Measurements from ENCODE around the gene ADK.

The ADK gene

DNA sequence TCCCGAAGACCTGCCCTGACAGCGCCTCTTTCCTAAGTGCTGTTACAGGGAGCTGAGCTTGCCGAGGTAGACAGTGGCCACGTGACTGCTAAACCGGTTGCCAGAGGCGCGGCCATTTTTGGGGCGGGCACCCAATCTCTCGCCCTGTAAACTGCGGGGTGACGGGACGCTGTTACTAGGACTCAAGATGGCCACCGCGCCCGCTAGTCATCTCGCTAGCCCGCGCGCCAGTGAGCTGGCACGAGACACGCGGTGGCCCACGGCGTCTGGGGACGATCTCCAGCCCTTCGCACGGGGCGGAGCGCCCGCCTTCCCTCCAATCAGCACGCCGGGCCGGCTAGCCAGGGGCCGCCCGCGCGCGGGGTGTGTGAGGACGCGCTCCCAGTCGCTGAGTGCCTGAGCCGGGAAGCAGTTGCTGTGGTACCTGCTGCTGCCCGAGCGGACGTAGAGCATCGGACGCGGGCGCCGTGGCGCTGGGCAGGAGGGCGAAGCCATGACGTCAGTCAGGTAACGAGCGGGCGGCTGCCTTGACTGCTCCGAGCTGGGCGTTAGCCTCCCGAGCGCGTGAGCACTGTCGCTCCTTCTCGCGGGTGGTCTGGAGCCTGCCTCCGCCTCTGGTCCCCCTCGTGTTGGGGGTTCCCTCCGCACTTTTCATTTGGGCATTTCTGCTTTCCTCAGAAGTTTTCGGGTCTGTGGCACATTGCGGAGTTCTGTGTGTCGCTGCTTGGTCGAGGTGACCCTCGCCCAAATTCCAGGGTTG lies 25.5 kb downstream of the ADK start:
- Histone ChIP-seq H3K36me3 (no peaks in the 10 kb centered on the region), H3K4me1 (ENCODE audit: control insufficient read depth in 1 of 2, insufficient read depth in 1 of 2, low read depth in 1 of 2, low read length in 1 of 2) (peaks cover 53 to 54% of the 10 kb centered on the region in 2 experiments), H3K9me3 (no peaks in the 10 kb centered on the region), H3K27me3 (no peaks in the 10 kb centered on the region), H3K4me3 (ENCODE audit: low read depth in 1 of 2, low read length in 1 of 2) (peak overlapping the region; percentile 87 to 90), H3K27ac (peak overlapping the region; percentile 95)
- TF ChIP-seq, protein P1, sequence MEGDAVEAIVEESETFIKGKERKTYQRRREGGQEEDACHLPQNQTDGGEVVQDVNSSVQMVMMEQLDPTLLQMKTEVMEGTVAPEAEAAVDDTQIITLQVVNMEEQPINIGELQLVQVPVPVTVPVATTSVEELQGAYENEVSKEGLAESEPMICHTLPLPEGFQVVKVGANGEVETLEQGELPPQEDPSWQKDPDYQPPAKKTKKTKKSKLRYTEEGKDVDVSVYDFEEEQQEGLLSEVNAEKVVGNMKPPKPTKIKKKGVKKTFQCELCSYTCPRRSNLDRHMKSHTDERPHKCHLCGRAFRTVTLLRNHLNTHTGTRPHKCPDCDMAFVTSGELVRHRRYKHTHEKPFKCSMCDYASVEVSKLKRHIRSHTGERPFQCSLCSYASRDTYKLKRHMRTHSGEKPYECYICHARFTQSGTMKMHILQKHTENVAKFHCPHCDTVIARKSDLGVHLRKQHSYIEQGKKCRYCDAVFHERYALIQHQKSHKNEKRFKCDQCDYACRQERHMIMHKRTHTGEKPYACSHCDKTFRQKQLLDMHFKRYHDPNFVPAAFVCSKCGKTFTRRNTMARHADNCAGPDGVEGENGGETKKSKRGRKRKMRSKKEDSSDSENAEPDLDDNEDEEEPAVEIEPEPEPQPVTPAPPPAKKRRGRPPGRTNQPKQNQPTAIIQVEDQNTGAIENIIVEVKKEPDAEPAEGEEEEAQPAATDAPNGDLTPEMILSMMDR (IDR thresholded peaks at IDR 0.05) = peak; percentile 48

DNA sequence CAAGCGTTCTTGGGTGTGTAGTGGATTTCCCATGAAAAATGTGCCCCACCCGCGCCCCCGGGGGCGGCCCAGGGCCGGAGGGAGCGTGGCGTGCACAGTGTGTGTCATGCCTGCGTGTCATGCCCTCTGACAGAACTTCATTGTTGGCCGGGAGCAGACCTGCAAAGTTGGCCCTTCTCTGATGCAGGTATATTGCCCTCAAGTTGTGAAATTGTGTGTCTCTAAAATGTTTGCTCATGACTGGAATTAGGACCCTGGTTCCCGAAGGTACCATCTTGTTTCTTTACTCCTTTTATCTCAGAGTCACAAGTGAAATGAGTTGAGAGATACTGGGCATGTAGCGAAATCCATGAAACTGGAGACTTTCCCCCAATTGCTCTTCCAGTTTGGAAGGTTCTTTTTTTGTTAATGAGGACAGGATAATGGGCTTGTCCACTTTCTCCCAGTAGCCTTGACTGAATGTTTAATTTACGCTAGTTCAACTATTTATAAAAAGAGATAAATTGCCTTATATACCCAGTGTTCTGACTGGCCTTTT lies 26.2 kb downstream of the ADK start:
- H3K27ac ChIP-seq = peak overlapping the region; percentile 95
- no peaks in the 10 kb centered on the region for H3K36me3 ChIP-seq

DNA sequence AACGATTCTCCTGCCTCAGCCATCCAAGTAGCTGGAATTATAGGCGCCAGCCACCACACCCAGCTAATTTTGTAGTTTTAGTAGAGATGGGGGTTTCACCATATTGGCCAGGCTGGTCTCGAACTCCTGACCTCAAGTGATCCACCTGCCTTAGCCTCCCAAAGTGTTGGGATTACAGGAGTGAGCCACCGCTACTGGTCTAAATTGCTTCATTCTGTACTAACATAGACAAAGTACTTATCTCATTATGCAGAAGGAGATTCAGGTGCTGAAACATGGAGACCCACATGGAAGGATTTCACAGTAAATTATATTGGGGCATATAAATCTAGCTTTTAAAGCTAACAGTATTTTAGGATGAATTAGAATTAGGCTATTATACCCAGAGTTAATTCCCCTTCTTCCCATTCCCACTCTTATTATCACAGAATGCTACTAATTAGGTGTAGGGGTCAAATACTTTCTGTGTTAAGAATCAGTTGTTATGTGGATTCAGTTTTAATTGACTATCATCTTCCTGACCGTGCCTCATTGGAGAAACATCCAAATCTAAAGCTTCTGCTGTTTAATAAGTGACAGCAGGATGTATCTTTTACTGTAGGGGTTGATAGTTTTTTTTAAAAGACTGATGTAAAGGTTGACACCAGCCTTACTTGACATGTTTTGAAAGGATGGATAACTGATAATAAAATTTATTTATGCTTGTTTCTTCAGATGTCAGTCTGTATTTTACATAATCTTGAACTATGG lies 27.2 kb downstream of the ADK start:
- Histone ChIP-seq H3K36me3 (no peaks in the 10 kb centered on the region), H3K9me3 (no peaks in the 10 kb centered on the region), H3K4me3 (ENCODE audit: low read depth in 1 of 2, low read length in 1 of 2) (no peak overlapping the region), H3K27ac (peak overlapping the region; percentile 43), H3K4me1 (ENCODE audit: control insufficient read depth in 1 of 2, insufficient read depth in 1 of 2, low read depth in 1 of 2, low read length in 1 of 2) (peaks cover 45 to 50% of the 10 kb centered on the region in 2 experiments), H3K27me3 (no peaks in the 10 kb centered on the region)
- TF ChIP-seq, protein P1 (IDR thresholded peaks at IDR 0.05) = no peak

More for the DNA sequence above, 26.2 kb downstream of the ADK start:
- H3K4me1 ChIP-seq (ENCODE audit: control insufficient read depth in 1 of 2, insufficient read depth in 1 of 2, low read depth in 1 of 2, low read length in 1 of 2) = peaks cover 47 to 52% of the 10 kb centered on the region in 2 experiments
- no peaks in the 10 kb centered on the region for H3K9me3 ChIP-seq
- no peaks in the 10 kb centered on the region for H3K27me3 ChIP-seq
- TF ChIP-seq, protein P1 (IDR thresholded peaks at IDR 0.05) = no peak
- H3K4me3 ChIP-seq (ENCODE audit: low read depth in 1 of 2, low read length in 1 of 2) = peak overlapping the region; percentile 87 to 90

DNA sequence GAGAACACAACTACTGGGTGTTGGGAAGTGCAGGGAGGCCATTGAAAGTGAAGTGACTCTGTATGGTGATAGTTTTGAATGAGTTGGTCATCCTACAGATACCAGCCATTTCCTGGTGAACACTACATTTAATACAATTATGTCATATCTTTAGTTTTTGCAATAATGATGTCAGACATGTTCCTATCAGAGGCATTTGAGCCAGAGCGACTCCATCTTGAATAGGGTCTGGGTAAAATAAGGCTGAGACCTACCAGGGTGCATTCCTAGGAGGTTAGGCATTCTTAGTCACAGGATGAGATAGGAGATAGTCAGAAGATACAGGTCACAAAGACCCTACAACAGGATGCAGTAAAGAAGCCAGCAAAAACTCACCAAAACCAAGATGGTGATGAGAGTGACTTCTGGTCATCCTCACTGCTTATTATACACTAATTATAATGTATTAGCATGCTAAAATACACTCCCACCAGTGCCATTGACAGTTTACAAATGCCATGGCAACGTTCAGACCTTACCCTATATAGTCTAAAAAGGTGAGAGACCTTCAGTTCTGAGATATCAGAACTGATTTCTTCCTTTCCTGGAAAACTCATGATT lies 28.2 kb downstream of the ADK start:
- Histone ChIP-seq H3K4me3 (ENCODE audit: low read depth in 1 of 2, low read length in 1 of 2) (no peak overlapping the region), H3K4me1 (ENCODE audit: control insufficient read depth in 1 of 2, insufficient read depth in 1 of 2, low read depth in 1 of 2, low read length in 1 of 2) (peaks cover 38 to 42% of the 10 kb centered on the region in 2 experiments), H3K27me3 (no peaks in the 10 kb centered on the region), H3K9me3 (no peaks in the 10 kb centered on the region), H3K36me3 (no peaks in the 10 kb centered on the region), H3K27ac (peak overlapping the region; percentile 43)
- TF ChIP-seq, protein P1 (IDR thresholded peaks at IDR 0.05) = no peak

DNA sequence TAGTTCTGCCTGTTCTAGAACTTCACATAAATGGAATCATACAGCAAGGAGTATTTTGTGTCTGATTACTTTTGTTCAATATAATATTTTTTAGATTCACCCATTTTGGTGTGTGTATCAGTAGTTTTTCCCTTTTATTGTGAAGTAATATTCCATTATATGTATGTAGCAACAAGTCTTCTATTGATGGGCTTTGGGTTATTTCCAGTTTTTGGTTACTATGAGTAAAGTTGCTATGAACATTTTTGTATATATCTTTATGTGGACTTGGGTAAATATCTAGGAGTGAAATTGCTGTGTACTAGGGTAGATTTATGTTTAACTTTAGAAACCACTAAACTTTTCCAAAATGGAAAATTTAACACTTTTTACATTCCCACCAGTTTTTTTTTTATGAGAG lies 35.7 kb downstream of the ADK start:
- no peak overlapping the region for H3K27ac ChIP-seq
- no peak overlapping the region for H3K4me3 ChIP-seq (ENCODE audit: low read depth in 1 of 2, low read length in 1 of 2)
- no peaks in the 10 kb centered on the region for H3K9me3 ChIP-seq
- no peaks in the 10 kb centered on the region for H3K27me3 ChIP-seq
- no peaks in the 10 kb centered on the region for H3K36me3 ChIP-seq
- TF ChIP-seq, protein P1 (IDR thresholded peaks at IDR 0.05) = no peak
- H3K4me1 ChIP-seq (ENCODE audit: control insufficient read depth in 1 of 2, insufficient read depth in 1 of 2, low read depth in 1 of 2, low read length in 1 of 2) = peaks cover 23% of the 10 kb centered on the region in 2 experiments

All from neutrophil (primary cell).